Epithelial cell of esophagus (primary cell): ENCODE data around the gene TTYH3.

Experiments
- DNase-seq: peaks from one replicate; pipeline ENCODE4 v3.0.0; 2010; ENCODE audit warnings: low read depth
- H3K4me3 ChIP-seq: 2 replicates; pipeline ENCODE4 v1.5.1; 2011; ENCODE audit warnings: mild to moderate bottlenecking, low read length, control low read depth
- CTCF ChIP-seq: IDR thresholded peaks from 2 replicates; pipeline ENCODE4 v1.5.1; 2011; ENCODE audit warnings: low read depth, mild to moderate bottlenecking, low read length, control low read depth, inconsistent platforms; ENCODE audit not compliant: insufficient read depth; ENCODE audit errors: missing control alignments

TTYH3 gene

GRCh38 chr7:2658941-2659340, 27.2 kb downstream of the TTYH3 start:
- TF ChIP-seq CTCF = no peak
- no peak for DNase-seq

GRCh38 chr7:2659556-2660358, 28.0 kb downstream of the TTYH3 start:
- no peak for DNase-seq
- no peak for TF ChIP-seq CTCF
- H3K4me3 ChIP-seq = no peak overlapping the region

More at GRCh38 chr7:2658941-2659340, 27.2 kb downstream of the TTYH3 start:
- no peak overlapping the region for H3K4me3 ChIP-seq

GRCh38 chr7:2660359-2661095, 28.7 kb downstream of the TTYH3 start:
- no peak for DNase-seq
- TF ChIP-seq CTCF = peak; percentile 28
- H3K4me3 ChIP-seq = no peak overlapping the region

GRCh38 chr7:2661096-2661449, 29.3 kb downstream of the TTYH3 start:
- TF ChIP-seq CTCF = no peak
- no peak overlapping the region for H3K4me3 ChIP-seq
- no peak for DNase-seq

- H3K4me3 ChIP-seq = no peak overlapping the region
- TF ChIP-seq CTCF = no peak
- DNase-seq = no peak
Observed at GRCh38 chr7:2661602-2662272, 30.0 kb downstream of the TTYH3 start.

- no peak overlapping the region for H3K4me3 ChIP-seq
- DNase-seq = no peak
- no peak for TF ChIP-seq CTCF
Observed at GRCh38 chr7:2662273-2663120, 30.7 kb downstream of the TTYH3 start.
